ENCODE data around the gene SLC13A2.

GRCh38 chr17:28476076-28476865 lies 2.8 kb downstream of the SLC13A2 start:
- TF ChIP-seq POLR2A (IDR thresholded peaks at IDR 0.05) = no peak
- TF ChIP-seq, protein P1, sequence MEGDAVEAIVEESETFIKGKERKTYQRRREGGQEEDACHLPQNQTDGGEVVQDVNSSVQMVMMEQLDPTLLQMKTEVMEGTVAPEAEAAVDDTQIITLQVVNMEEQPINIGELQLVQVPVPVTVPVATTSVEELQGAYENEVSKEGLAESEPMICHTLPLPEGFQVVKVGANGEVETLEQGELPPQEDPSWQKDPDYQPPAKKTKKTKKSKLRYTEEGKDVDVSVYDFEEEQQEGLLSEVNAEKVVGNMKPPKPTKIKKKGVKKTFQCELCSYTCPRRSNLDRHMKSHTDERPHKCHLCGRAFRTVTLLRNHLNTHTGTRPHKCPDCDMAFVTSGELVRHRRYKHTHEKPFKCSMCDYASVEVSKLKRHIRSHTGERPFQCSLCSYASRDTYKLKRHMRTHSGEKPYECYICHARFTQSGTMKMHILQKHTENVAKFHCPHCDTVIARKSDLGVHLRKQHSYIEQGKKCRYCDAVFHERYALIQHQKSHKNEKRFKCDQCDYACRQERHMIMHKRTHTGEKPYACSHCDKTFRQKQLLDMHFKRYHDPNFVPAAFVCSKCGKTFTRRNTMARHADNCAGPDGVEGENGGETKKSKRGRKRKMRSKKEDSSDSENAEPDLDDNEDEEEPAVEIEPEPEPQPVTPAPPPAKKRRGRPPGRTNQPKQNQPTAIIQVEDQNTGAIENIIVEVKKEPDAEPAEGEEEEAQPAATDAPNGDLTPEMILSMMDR (IDR thresholded peaks at IDR 0.05) = no peak
- TF ChIP-seq POLR2AphosphoS5 (IDR thresholded peaks at IDR 0.05) = no peak

Measured in gastroesophageal sphincter (tissue), 3 donors.